Measurements from ENCODE around the gene ITGA5. TPM values are rescaled to one million over a fixed set of nuclear protein-coding genes. Genes with fewer than 3 reads are reported as not detected.

The ITGA5 gene
- total and polyA plus RNA-seq, 9 of the 15 experiments (the other 6 are each of a cell fraction or from before 2014, with no cell fraction given), result 9.1 to 82.1 (median 47.4) TPM

GRCh38 chr12:54358945-54359761, 59.9 kb downstream of the ITGA5 start (continued):
- TF ChIP-seq SOX6 (IDR thresholded peaks at IDR 0.05), result peak; percentile 96
- TF ChIP-seq NFRKB (IDR thresholded peaks at IDR 0.05; ENCODE audit: low read depth), result peak; percentile 62
- peak; percentile 76 for TF ChIP-seq BRD9 (IDR thresholded peaks at IDR 0.05; ENCODE audit: low read depth, partially characterized antibody)
- no peak for TF ChIP-seq RHOXF2B (CRISPR knock-in tag; conservative IDR thresholded peaks at IDR 0.05)
- peak; percentile 79 for TF ChIP-seq HDAC3 (IDR thresholded peaks at IDR 0.05; ENCODE audit: borderline replicate concordance, partially characterized antibody)
- TF ChIP-seq FOSL1 (tag; conservative IDR thresholded peaks at IDR 0.05), result peak; percentile 97
- TF ChIP-seq GATA2 (CRISPR knock-in tag; IDR thresholded peaks at IDR 0.05), result peak; percentile 45
- peak; percentile 35 for TF ChIP-seq REST (IDR thresholded peaks at IDR 0.05; ENCODE audit: borderline replicate concordance)
- no peak for TF ChIP-seq REST (CRISPR knock-in tag; IDR thresholded peaks at IDR 0.05; ENCODE audit: low read depth)
- TF ChIP-seq ZNF175 (CRISPR knock-in tag; IDR thresholded peaks at IDR 0.05; ENCODE audit: low read depth), result no peak; the same call in 1 of the 2 replicates
- peak; percentile 92 for TF ChIP-seq OTX1 (CRISPR knock-in tag; IDR thresholded peaks at IDR 0.05)
- no peak for TF ChIP-seq SRSF7 (optimal IDR thresholded peaks at IDR 0.05; ENCODE audit: low read depth, low read length)
- TF ChIP-seq RAD51 (IDR thresholded peaks at IDR 0.05; ENCODE audit: borderline replicate concordance, low read depth), result peak; percentile 23; the same call in 1 of the 2 replicates
- peak; percentile 89 for TF ChIP-seq CHD2 (IDR thresholded peaks at IDR 0.05; ENCODE audit: low read depth, low read length)
- TF ChIP-seq SMAD4 (CRISPR knock-in tag; conservative IDR thresholded peaks at IDR 0.05), result peak; percentile 83
- peak; percentile 92 for TF ChIP-seq L3MBTL2 (IDR thresholded peaks at IDR 0.05)
- TF ChIP-seq ZBTB26 (CRISPR knock-in tag; IDR thresholded peaks at IDR 0.05), result peak; percentile 93; the same call in 1 of the 2 replicates
- no peak for TF ChIP-seq BMI1 (IDR thresholded peaks at IDR 0.05; ENCODE audit: low read length)
- TF ChIP-seq KLF1 (tag; IDR thresholded peaks at IDR 0.05), result no peak
- no peak for TF ChIP-seq HNRNPL (IDR thresholded peaks at IDR 0.05; ENCODE audit: low read depth, low read length)
- peak; percentile 40; the same call in 1 of the 2 replicates for TF ChIP-seq ERF (CRISPR knock-in tag; IDR thresholded peaks at IDR 0.05)
- TF ChIP-seq TAF9B (IDR thresholded peaks at IDR 0.05; ENCODE audit: partially characterized antibody), result peak; percentile 86
